CD4-positive, alpha-beta T cell treated with Interleukin-10 for 1 hour (primary cell): ENCODE measurements around the gene EFHC2.
"Not testable (repeated sequence)": the region's sequence is repeated elsewhere in the genome, so short reads cannot be mapped to it uniquely, and the experiment has no call there.

Experiments
- DNase-seq: peaks from one replicate; pipeline ENCODE4 v3.0.0-alpha.2; 2020

Gene EFHC2

DNA sequence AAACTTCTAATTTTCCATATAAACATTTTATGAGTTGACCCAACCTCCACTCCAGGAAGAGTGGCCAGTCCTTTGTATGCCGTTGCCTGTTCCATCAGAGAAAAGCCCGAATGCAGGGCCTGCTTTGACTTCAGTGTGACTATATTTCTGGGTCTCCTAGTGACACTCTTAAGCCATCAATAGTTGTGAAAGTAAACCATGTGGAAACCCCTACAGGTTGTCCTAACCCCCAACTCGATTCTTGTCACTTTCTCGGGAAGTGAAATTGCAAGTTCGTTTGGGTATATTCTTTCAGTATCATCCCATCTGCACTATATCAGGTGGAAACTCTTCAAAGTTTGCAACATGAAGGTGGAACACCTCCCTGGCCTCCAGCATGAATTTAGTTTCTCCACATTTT, 52.8 kb downstream of the EFHC2 start:
- DNase-seq = no peak

DNA sequence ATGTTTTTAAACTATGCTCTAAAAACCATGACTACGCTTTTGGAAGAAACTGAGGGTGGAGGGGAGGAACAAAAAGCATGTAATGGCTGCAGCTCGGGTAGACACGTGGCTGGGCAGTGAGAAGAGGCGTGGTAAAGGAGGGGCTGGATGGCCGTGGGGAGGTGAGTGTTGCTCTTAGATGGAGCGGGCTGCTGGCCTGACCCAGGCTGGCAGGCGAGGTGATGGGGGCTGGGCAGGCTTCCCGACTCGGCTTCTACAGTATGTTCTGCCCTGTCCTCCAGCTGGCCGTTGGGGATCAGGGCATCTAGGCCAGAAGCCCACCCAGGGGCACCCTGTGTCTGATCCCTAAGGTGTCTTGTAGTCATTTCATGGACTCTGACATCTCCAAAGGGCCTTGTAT, 60.7 kb downstream of the EFHC2 start:
- DNase-seq = no peak

DNA sequence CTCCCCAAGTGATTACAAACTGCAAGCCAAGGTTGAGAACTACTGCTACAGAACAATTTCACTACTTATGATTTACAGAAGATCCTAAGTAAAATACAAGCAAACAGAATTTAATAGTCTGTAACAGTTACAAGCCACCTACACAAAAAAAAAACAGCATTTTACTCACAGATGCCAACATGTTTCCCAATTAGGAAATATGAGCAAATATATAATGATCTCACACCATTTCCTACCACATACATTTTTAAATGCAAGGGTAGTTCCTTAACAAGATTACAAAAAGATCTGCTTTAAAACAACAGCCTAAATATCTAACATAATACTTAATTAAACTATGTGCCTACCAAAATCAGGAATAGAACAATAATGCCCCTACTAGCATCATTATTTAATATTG, 63.4 kb downstream of the EFHC2 start:
- no peak for DNase-seq

DNA sequence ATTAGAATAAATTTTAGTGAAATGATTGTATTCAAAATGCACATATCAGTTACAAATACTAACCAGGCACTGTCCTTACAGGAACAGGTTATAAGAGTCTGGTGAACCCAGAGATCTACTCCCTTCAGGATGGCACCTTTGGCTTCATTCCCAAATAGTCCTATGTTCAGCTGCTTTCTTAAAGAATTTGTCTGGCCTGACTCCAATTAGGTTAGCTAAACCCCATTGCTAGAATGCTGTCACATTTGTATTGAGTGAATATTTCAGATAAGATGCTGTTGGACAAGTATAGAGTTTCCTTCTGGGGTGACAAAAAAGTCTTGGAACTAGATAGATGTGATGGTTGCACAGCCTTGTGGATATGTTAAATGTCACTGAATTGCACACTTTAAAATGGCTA, 69.4 kb downstream of the EFHC2 start:
- no peak for DNase-seq

DNA sequence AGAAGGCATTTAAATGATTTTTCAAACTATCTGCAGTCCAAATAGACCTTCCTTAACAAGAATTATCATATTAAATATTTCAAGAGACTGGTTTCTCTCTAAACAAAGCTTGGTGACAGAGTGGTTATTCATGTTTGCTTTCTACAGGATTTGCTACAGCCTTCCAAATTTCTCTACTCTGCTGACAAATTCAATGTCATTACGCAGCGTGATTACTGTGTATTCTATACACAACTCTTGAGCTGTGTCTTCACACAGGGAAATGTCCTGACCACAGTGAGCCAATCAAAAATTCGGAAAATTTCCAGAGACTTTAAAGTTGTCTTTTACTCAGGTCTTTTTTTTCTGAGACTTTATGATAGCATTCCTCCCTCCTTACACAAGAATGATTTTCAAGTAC, 75.6 kb downstream of the EFHC2 start:
- DNase-seq = no peak

DNA sequence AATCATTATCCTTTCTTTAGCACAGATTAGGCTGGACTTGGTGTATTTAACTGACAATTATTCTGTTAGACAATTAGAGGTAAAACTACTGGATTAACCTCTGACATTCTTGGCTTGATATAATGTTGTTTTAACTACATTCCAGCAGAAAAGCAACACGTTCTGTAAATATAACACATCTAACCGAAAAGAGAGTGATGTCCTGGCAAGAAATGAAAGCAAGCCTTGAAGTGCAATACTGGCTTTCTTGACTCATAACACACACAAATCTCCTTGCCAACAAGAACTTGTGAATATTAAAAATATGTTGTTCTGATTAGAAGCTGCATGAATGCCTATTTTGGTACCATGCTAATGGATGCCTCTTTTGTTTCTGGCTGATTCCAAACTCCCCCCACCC, 76.4 kb downstream of the EFHC2 start:
- DNase-seq = no peak

DNA sequence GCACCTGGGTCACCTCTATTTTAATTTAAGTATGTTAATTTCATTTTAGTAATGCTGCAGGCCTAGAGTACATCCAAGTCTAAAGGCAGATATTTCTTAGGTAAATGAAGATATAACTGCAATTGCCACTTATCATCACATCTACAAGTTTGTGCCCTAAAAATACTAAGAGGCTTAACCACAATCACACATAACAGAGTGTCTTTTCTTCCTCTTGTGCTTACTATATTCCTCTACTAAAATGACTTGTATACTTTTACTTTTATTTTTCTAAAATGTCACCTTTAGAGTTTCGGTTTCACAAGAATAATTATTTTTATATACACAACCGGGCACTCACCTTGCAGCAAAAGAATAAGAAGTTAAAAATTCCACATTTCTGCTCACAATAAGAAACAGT, 77.9 kb downstream of the EFHC2 start:
- no peak for DNase-seq

DNA sequence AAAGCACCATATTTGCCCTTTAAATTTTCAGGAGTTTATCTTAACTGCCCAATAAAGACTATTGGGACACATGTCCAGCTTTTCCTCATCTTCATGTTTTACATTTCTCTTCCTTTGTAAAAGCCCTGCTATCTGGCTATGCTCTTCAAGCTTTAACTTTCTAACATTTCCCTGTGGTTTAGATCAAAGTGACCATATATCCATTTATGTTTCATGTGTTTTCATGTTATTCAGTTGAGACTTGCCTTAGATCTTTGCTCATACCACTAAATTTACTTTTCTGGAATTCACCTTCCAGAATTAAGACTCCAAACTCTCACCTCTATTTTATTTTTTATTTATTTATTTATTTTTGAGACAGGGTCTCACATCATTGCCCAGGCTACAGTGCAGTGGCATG, 78.5 kb downstream of the EFHC2 start:
- no peak for DNase-seq

DNA sequence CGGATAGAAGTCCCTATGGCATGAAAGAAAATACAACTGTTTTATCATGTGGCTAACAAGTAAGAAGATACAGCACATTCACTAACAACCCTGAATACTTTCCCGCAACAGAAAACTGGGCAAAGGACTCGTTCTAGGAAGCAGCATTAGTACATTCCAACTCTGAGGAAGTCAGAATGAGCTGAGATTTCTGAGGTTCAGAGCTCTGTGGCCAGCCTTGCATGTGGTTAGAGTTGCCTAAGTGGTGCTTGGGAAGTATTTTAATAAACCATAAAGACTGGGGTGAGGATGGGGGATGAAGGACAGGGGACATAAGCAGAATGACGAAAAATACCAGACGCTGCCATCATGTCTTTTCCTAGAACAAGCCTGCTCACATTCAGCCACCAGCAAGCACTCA, 82.2 kb downstream of the EFHC2 start:
- no peak for DNase-seq

DNA sequence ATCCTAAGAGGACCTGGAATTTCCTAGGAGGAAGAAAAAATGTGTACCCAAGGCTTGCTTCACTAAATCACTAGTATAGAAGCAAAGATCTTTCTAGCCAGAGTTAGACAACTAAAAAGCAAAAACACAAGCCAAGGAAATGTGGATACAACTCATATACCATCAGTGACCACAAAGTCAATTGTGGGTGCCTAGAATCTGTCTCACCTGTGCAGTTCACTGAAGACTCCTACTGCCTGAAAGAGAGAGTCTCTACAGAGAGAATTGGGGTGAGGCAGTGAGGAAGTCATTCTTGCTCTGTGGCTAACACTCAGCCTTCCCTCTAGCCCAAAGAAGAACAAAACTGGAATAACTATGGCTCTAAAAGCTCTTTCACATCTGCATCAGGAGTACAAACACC, 82.9 kb downstream of the EFHC2 start:
- no peak for DNase-seq

DNA sequence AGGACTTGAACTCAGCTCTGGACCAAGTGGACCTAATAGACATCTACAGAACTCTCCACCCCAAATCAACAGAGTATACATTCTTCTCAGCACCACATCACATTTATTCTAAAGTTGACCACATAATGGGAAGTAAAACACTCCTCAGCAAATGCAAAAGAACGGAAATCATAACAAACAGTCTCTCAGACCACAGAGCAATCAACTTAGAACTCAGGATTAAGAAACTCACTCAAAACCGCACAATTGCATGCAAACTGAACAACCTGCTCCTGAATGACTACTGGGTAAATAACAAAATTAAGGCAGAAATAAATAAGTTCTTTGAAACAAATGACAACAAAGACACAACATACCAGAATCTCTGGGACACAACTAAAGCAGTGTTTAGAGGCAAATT, 87.7 kb downstream of the EFHC2 start:
- not testable (repeated sequence) for DNase-seq

DNA sequence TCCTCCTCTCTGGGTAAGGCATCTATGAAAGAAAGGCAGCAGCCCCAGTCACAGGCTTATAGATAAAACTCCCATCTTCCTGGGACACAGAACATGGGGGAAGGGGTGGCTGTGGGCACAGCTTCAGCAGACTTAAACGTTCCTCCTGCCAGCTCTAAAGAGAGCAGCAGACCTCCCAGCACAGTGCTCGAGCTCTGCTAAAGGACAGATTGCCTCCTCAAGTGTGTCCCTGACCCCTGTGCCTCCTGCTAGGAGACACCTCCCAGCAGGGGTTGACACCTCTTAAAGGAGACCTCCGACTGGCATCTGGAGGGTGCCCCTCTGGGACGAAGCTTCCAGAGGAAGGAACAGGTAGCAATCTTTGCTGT, 89.9 kb downstream of the EFHC2 start:
- DNase-seq = no peak

DNA sequence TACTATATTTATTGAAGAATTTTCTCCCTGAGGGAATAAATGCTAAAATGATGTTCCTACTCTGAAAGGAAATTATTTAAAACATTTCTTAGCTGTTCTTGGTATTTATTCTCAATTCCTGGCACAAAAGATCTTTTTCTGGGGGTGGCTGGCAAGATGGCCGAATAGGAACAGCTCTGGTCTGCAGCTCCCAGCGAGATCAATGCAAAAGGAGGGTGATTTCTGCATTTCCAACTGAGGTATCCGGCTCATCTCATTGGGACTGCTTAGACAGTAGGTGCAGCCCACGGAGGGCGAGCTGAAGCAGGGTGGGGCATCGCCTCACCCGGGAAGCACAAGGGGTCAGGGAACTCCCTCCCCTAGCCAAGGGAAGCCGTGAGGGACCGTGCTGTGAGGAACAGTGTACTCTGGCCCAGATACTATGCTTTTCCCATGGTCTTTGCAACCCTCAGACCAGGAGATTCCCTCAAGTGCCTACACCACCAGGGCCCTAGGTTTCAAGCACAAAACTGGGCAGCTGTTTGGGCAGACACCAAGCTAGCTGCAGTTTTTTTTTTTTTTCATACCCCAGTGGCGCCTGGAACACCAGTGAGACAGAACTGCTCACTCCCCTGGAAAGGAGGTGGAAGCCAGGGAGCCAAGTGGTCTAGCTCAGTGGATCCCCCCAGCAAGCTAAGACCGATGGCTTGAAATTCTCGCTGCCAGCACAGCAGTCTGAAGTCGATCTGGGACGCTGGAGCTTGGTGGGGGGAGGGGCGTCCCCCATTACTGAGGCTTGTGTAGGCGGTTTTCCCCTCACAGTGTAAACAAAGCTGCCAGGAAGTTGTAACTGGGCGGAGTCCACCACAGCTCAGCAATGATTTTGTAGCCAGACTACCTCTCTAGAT, 90.5 kb downstream of the EFHC2 start:
- DNase-seq = peak; percentile 81

DNA sequence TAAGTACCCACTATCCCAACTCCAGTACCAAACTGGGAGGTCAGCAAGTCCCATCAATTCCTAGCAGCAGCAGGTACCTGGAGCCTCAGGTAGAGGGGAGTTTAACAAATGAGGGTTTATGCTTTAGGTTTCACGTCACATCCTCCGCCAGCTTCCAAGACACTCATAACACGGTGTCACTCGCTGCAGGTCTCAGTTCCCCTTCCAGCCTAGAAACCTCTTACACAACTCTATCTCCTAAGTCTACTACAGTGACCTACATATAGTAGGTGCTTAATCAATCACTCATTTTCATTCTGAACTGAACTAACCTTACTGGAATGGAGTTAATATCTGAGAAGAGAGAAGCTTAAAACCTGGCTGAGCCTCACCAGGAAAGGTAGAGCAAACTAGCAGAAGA, 96.0 kb downstream of the EFHC2 start:
- DNase-seq = no peak

DNA sequence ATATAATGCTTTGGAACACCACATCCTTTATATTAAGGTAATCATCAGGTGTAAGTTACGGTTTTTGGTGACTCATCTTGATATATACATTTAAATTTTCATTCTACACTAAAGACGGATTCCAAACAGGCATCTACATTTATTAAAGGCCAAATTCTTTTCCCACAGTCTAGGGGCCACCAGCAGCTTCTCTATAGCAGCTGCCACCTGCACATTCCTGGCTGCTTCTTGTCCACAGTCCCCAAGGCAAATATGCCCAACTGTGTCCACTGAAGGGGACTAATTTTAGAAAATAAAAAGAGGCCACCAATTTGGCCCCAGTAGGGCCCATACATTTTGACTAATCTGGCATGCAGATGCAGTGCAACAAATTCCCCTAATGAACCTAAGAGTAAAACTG, 96.6 kb downstream of the EFHC2 start:
- DNase-seq = no peak

DNA sequence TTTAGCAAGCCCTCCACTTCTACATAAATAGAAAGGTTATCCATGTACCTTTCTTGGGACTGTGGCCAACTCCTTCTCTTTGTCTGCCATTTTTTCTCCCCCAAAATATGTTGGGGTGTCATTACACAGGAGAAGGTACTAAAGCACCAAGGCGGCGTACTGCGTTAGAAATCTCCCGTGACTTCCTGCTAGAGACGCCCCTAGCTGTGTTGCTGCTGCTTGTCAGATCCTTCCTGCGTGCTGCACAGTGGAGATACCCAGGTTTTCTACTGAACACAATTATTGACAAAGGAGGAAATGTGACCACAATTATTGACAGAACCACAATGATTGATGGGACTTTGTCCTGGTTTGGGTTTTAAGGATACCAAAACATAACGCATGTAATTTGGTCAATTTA, 97.7 kb downstream of the EFHC2 start:
- peak; percentile 47 for DNase-seq

DNA sequence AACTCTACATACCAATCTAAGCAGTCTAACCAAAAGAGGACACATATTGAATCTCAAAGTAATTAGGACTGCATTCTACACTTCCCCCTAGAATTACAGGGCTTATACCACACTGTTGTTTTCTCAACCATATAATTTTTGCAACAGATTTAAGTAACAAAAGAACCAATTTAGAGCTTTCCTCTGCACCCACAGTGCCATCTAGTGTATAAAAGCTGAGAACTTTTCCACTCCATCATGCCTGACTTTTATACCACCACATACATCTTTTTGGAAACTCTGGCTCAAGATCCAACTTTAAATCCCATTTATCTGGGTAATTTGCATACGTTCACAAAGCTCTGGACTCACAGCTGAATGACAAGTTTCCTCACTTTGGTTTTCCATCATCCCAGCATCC, 99.5 kb downstream of the EFHC2 start:
- DNase-seq = peak; percentile 47

DNA sequence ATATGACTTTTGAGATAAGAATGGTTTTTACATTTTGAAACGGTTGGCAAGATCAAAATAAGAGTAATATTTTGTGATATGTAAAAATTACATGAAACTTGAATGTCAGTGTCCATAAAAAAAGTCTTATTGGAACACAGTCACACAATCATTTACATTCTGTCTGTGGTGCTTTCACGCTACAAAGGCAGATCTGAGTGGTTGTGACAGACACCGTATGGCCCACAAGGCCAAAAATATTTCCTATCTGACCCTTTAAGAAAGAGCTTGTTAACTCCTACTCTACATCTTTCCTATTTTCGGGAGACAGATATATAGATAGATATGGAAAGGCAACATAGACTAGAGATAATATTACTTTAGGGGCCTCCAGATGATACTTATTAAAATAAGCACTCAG, 101.9 kb downstream of the EFHC2 start:
- no peak for DNase-seq

DNA sequence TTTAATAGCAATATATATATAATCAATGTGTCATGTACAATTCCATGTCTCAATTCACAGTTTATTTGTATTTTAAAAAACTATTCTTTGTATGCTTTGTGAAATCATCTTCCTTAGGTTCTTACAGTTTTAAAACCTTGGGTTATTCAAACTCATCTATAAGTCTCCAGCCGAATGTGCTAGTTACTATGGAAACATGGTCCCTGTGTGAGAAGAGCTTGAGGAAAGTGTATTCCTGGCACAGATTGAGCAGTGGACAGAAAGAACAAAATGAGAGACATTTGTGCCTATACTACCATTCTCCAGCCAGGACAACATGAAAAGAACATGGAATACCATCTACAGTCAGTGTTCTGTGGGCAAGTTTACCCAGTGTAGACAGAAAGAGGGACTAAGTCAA, 103.4 kb downstream of the EFHC2 start:
- DNase-seq = no peak

DNA sequence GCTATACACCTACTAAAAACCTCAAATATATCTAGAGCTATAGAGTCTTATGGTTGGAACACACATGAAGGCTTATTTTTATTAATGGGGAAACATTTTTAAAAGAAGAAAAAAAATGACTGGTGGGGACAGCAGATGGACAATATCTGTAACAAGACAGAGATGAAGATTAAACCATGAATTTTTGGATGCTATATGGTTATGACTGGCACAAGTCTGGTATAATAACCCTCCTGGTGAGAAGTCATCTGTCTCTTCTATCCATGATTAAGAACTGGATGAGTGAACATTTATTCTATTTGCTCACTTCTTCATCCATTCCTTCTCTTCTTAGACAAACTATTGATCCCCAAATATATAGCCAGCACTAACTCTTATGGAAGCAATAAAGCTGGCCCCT, 104.4 kb downstream of the EFHC2 start:
- no peak for DNase-seq

DNA sequence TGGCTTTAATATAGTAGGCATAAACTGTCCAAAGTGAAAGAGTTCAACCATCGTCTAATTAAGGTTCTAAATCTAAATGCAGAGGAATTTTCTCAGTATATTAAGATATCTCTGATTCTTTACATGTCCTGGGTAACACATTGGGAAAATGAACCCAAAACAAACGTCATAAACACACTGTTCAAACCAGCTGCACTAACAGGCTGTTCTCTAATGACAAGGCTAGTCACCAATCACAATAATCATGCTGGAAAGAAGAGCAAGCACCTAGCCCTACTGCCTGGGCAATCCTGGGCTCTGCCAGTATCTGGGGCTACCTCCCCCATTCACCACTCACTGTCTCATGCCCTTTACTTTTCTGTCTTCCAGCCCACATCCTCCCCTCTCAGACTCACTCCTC, 107.9 kb downstream of the EFHC2 start:
- no peak for DNase-seq

DNA sequence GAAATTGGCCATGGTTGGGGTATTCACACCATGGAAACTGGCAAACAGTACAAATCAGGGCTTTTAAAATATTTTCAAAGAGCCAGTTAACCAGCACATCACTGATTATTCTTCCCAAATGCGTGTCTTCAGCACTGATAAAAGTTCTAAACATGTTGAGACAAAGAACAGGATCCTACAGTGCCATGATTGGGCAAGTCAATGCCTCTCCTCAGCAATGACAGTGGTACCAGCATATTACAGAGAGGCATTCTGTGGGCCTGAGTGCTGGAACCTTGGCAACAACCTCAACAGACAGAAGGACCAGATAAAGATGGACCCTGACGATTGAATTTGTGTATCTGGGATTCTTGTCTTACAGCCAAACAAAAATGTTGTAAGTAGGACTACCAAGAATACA, 108.9 kb downstream of the EFHC2 start:
- no peak for DNase-seq

DNA sequence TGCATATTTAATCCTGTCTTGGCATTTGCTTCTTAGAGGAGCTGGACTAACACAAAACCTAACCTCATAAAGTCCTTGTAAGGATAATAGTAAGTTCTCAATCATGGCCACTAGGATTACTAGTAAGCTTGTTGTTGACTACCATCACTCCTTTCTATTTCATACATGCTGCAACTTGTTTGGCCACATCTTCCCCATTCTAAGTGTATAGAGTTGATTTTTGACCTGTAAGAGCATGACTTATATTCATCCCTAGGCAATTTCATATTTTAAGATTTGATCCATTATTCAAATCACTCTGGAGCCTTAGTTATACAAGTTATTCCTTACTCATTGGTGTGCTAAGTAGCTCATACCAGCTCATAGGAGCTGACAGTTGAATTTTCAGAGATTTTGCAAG, 109.4 kb downstream of the EFHC2 start:
- no peak for DNase-seq

DNA sequence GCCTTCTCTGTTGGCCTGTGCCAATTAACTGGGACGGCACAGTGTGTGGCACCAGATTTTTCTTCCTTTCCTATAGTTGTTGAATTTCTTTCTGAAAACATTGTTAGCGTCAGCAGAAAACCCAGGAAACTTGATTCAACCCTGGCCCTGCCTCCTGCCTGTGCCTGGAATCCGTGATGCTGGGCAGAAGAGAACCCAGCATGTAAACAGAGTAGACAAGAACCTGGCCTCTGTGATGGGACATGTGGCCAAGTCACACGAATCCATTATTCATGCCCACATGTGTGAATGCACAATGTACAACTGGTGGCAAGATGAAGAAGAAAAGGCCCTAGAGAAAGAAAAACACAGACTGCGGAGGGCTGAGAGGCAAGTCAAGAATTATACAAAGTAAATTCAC, 111.4 kb downstream of the EFHC2 start:
- DNase-seq = no peak

DNA sequence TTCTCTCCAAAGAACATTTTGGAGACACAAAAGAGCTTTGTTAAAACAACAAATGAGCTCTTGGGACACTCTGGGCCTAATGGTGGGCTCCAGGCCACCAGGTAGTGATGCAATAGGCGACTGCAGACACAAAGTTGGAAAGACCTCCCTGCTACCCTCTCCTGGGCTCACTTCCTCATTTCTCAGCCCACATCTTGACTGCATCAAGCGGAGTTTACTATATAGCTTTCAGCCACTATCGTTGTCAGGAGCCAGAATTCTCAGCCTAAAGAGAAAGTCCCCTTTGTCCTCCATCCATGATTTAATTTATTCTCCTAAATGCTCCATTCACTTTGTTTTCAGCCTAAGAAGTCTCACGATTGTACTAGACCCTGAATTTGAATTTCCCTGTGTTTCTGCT, 114.9 kb downstream of the EFHC2 start:
- DNase-seq = no peak
